ENCODE results near the gene NUDCD3.

GRCh38 chr7:44454348-44454747, 36.1 kb downstream of the NUDCD3 start:
- TF ChIP-seq CTCF (IDR thresholded peaks at IDR 0.05) (no peak), POLR2A (IDR thresholded peaks at IDR 0.05) (no peak)
